GM19193 (cell line): ENCODE data around the gene MICAL2.
A peak's percentile ranks its signal among the peaks of the same experiment; 100 is the strongest.

Source experiments
- POLR2A ChIP-seq: IDR thresholded peaks from 4 replicates; pipeline ENCODE4 v1.6.1; 2011; ENCODE audit not compliant: insufficient read depth, insufficient read length; ENCODE audit errors: extremely low read depth

MICAL2 gene

DNA sequence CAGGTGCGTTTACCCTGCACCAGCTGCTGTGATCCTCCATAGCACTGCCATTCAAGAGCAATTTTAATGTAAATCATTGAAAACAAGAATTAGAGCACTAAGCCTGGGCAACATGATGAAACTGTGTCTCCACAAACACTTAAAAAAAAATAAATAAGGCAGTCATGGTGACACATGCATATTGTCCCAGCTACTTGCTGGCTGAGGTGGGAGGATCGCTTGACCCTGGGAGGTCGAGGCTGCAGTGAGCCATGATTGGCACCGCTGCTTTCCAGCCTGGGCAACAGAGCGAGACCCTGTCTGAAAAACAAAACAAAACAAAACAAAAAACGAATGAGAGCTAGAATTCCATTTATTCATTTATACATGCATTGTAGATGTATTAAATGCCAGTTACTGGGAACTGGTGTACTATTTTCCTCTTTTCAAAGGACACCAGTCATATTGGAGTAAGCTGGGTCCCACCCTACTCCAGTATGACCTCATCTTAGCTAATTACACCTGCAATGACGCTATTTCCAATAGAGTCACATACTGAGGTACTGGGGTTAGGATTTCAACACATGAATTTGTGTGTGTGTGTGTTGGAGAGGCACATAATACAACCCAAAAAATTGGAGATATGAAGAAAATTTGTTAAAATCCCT, 101.9 kb downstream of the MICAL2 start:
- no peak for TF ChIP-seq POLR2A

GRCh38 chr11:12212821-12213185, 102.4 kb downstream of the MICAL2 start:
- no peak for TF ChIP-seq POLR2A

GRCh38 chr11:12213883-12214282, 103.5 kb downstream of the MICAL2 start:
- TF ChIP-seq POLR2A: no peak

- TF ChIP-seq POLR2A: no peak
Observed at GRCh38 chr11:12214751-12215150, 104.4 kb downstream of the MICAL2 start.

GRCh38 chr11:12215181-12215593, 104.8 kb downstream of the MICAL2 start:
- no peak for TF ChIP-seq POLR2A

DNA sequence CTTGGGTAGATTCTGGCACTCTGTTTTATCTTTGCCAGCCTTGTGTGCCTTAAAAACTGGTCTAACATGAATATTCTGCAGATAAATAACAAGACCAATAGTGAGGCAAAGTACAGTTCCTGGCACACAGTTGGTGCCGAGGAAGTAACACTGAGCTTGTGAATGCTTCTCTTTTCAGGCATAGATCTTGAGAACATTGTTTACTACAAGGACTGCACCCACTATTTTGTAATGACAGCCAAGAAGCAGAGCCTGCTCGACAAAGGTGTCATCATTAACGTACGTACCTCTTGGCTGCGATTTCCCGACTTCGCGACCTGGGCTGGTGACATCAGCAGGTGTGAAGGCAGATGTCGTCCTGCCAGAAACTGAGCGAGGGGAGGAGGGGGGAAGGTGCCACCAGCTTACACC, 105.7 kb downstream of the MICAL2 start:
- TF ChIP-seq POLR2A: no peak

GRCh38 chr11:12216671-12217374, 106.4 kb downstream of the MICAL2 start:
- no peak for TF ChIP-seq POLR2A

GRCh38 chr11:12217879-12218278, 107.5 kb downstream of the MICAL2 start:
- TF ChIP-seq POLR2A: no peak

- TF ChIP-seq POLR2A: no peak
Observed at GRCh38 chr11:12218909-12219308, 108.5 kb downstream of the MICAL2 start.

DNA sequence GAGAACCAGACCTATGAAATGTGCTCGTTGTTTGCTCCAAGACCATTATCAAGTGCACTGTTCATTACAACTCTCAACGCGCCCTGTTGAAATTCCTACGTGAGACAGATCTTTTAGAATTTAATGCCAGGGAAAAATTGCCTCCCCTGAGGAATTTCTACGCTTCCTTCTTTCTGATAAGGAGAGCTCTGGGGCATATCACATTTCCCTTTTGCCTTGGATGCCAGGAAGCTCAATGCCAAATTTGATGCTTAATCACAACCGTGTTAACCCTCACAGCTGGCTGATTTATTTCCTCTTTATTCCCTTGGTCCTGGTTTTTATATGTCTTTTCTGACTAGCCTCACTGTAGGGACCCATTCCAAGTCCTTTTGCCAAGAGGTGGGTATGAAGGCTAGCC, 109.4 kb downstream of the MICAL2 start:
- no peak for TF ChIP-seq POLR2A

GRCh38 chr11:12220305-12220704, 109.9 kb downstream of the MICAL2 start:
- no peak for TF ChIP-seq POLR2A

DNA sequence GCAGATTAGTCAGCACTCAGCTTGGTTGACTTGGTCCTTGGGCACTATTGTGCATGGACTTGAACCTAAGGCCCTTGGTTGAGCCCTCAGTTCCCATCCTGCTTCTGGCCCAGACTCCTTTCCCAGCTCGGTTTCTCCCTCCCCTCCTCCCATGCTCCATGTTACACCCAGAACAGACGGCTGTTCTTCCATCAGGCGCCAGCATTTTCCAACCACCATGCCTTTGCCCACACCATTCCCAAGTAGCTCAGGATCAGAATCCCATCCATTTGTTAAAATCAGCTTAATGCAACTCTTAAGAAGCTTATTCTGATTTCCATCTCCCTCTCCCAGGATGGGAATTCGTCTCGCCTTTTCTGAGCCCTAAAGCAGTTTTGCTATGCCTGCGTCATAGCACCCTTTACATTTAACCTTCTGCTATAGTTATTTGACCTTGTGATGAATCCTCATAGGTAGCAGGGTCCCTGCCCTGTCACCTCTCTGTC, 110.7 kb downstream of the MICAL2 start:
- no peak for TF ChIP-seq POLR2A

DNA sequence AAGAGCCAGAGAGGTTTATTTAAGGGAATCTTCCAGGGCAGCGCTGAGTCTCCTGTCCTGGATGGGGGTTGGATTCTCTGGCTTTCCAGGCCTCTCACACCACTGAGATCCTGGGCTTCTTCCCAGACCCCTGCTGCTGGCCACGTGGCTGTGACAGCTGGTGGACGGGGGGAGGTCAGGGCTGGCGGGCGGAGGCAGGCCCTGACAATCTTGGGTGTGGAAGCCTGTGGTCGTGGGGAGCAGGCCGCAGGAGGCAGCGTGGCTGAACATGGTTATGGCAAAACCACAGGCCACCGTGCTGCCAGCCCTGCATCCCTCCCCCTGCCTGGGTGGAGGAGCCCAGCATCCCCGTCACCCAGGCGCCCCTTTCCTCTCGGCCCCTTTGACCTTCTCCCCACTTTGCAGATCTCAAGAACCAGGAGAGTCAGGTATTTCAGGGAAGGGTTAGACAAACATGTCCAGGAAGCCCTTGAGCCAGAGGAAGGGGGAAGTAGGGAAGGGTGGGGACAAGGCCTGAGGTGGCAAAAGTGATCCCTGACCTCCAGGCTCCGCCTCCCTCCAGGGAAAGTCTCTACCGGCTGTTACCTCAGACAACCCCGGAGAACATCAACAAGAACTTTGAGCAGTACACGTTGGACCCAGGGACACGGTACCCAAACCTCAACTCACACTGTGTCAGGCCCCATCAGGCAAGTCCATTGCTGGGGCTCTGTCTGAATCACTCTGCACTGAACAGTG, 111.8 kb downstream of the MICAL2 start:
- no peak for TF ChIP-seq POLR2A

GRCh38 chr11:12223771-12224536, 113.6 kb downstream of the MICAL2 start:
- no peak for TF ChIP-seq POLR2A

GRCh38 chr11:12224537-12224893, 114.1 kb downstream of the MICAL2 start:
- TF ChIP-seq POLR2A: peak; percentile 54
